ENCODE data around the gene UMAD1.

DNA sequence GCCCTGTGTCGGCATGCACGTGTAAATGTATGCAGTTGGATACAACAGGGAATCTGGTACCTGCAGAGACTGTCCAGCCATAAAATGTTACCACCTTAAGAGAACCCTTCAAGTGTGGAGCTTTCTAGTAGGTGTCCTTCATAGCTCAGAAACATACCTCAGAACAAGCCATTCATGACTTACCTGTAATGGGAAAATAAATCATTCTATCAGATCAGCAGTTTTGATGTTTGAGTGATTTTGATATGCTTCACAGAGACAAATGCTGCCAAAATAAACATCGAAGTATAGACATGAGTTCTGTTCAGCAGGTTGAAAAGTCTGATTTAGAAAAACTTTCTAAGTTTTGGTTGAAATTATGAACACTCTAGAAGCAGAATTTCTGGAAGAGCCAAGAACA lies 33.5 kb upstream of the UMAD1 start:
- TF ChIP-seq CTCF (IDR thresholded peaks at IDR 0.05), result no peak
- TF ChIP-seq POLR2A (IDR thresholded peaks at IDR 0.05), result no peak
- no peak for TF ChIP-seq EP300 (IDR thresholded peaks at IDR 0.05)
- TF ChIP-seq POLR2AphosphoS5 (IDR thresholded peaks at IDR 0.05), result no peak

Measured in sigmoid colon (tissue), 4 donors.